Measurements from ENCODE around the gene STON2.

The STON2 gene

DNA sequence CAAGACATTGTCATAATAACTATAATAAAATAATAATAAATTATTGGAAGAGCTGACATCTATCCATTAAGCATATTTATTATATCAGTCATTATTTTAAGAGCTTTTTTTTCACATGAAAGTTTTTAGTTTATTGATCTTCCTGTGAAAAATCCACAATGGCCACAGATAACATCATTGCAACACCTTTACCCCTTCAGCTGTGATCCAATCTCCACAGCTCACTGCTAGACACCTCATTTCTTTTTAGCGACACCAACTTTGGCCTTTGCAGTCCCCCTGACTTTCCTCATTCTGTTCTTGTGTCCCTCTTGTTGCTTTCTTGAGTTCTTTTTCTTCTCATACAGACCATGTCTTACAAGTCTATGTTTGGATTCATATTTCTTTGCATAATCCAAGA is 67.4 kb downstream of the STON2 start:
- TF ChIP-seq YY1 (IDR thresholded peaks at IDR 0.05; ENCODE audit: insufficient read depth, insufficient read length) (no peak), SUZ12 (IDR thresholded peaks at IDR 0.05; ENCODE audit: extremely low read depth, insufficient read depth, insufficient read length) (no peak), ZNF274 (IDR thresholded peaks at IDR 0.05; ENCODE audit: low read depth, low read length) (no peak)
- Histone ChIP-seq H3K36me3 (ENCODE audit: insufficient read depth, insufficient read length, low read length) (no peaks in the 10 kb centered on the region), H3K27me3 (ENCODE audit: insufficient read depth, insufficient read length) (no peaks in the 10 kb centered on the region), H3K4me1 (ENCODE audit: insufficient read depth, insufficient read length) (no peaks in the 10 kb centered on the region), H3K9ac (ENCODE audit: insufficient read length, low read depth) (no peak overlapping the region), H3K9me3 (ENCODE audit: insufficient read depth, low read length) (no peaks in the 10 kb centered on the region), H3K4me3 (ENCODE audit: insufficient read length, low read depth) (no peak overlapping the region)
- no peak for DNase-seq (ENCODE audit: low read depth, low spot score)

DNA sequence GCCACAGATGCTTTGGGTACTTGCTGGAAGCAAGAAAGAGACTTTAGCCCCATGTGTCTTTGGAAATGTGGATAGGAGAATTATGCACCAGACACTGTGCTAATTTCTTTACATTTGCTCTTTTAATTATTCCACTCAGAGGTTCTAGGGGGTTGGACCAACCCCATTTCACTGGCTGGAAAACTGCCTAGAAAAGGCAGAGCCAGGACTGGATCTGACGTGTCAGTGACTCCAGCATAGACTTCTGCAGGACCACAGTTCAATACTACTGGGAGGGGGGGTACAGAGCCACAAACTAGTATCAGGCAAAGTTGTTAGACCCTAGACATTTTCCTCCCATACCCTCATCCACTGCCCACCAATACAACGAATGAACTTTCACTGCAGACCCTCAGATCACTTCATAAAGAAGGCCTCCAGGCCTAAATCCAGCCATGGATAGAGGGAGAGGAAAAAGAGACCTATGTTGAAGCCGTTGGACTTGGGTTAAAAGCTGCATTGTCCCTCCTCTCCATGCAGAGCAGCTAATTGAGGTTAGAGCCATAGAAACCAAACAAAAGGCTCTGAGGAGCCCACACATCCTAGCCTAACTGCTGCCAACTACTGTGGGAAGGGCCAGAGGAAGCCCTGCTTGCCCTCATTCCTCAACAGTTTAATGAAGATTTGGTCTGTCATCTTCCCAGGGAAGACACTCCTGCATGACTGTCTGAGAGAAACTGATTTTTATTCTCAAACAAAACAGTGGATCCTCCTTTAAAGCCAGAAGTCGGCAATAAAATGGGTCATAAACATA is 68.7 kb downstream of the STON2 start:
- Histone ChIP-seq H3K27me3 (ENCODE audit: insufficient read depth, insufficient read length) (no peaks in the 10 kb centered on the region), H3K4me1 (ENCODE audit: insufficient read depth, insufficient read length) (no peaks in the 10 kb centered on the region), H3K36me3 (ENCODE audit: insufficient read depth, insufficient read length, low read length) (no peaks in the 10 kb centered on the region), H3K9ac (ENCODE audit: insufficient read length, low read depth) (no peak overlapping the region), H3K9me3 (ENCODE audit: insufficient read depth, low read length) (no peaks in the 10 kb centered on the region), H3K4me3 (ENCODE audit: insufficient read length, low read depth) (no peak overlapping the region)
- no peak for DNase-seq (ENCODE audit: low read depth, low spot score)
- TF ChIP-seq YY1 (IDR thresholded peaks at IDR 0.05; ENCODE audit: insufficient read depth, insufficient read length) (no peak), ZNF274 (IDR thresholded peaks at IDR 0.05; ENCODE audit: low read depth, low read length) (no peak), SUZ12 (IDR thresholded peaks at IDR 0.05; ENCODE audit: extremely low read depth, insufficient read depth, insufficient read length) (no peak)

DNA sequence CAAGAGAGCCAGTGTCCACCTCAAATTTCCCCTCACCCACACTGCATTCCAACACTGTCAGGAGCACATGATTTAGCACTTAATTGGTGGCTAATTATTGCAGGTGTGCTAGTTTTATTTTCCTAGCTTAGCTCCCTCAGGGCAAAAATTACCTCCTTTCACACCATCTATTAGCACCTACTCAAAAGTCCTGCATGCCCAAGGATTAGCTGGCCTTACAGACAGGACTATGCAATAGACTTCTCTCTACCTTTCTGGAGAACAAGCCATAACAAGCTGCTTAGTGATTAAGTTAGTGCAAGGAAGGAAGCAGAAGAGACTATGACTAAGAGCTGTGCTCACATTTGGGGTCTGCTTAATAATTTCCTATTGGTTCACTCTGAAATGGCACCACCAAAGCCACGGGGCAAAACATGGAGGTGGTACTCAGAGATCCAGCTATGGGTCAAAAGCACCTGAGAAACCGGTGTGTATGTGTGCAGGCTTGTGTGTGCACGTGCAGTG is 69.5 kb downstream of the STON2 start:
- H3K9ac ChIP-seq (ENCODE audit: insufficient read length, low read depth): no peak overlapping the region
- no peaks in the 10 kb centered on the region for H3K9me3 ChIP-seq (ENCODE audit: insufficient read depth, low read length)
- H3K4me3 ChIP-seq (ENCODE audit: insufficient read length, low read depth): no peak overlapping the region
- H3K36me3 ChIP-seq (ENCODE audit: insufficient read depth, insufficient read length, low read length): no peaks in the 10 kb centered on the region
- no peaks in the 10 kb centered on the region for H3K4me1 ChIP-seq (ENCODE audit: insufficient read depth, insufficient read length)
- TF ChIP-seq SUZ12 (IDR thresholded peaks at IDR 0.05; ENCODE audit: extremely low read depth, insufficient read depth, insufficient read length) (no peak), YY1 (IDR thresholded peaks at IDR 0.05; ENCODE audit: insufficient read depth, insufficient read length) (no peak), ZNF274 (IDR thresholded peaks at IDR 0.05; ENCODE audit: low read depth, low read length) (no peak)
- no peaks in the 10 kb centered on the region for H3K27me3 ChIP-seq (ENCODE audit: insufficient read depth, insufficient read length)
- DNase-seq (ENCODE audit: low read depth, low spot score): no peak

DNA sequence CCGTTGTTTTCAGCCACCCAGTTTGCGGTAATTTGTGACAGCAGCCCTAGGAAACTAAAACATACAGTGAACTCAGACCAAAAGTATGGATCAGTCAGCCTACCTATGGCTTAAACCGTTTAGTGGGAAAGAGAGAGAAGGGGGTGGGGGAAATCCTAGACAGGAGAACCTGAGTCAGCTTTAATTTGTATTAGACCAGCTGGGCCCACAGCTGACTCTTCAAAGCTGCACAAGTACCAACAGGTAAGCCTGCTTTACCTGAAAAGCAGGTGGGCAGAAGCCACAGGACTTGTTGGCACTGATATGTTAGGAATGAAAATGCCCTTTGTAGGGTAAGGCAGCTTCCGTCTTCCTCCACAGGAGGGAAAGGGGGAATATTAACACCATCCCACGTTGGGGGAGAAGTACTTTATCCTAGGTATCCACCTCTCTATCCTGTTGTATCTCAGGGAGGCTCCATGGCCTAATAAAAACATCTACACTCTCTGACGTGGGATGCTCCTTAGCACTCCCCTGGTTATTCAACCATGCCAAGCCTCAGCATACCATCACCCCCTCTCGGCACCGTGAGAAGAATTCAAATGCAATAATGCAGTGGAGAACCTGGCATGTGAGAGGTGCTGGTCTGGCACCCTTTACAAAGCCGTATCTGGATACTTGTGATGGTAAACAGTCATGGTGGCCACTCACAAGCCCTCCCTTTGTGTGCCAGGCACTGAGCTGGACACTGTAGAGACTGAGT is 70.3 kb downstream of the STON2 start:
- Histone ChIP-seq H3K27me3 (ENCODE audit: insufficient read depth, insufficient read length) (no peaks in the 10 kb centered on the region), H3K4me1 (ENCODE audit: insufficient read depth, insufficient read length) (no peaks in the 10 kb centered on the region), H3K36me3 (ENCODE audit: insufficient read depth, insufficient read length, low read length) (no peaks in the 10 kb centered on the region), H3K9ac (ENCODE audit: insufficient read length, low read depth) (no peak overlapping the region), H3K9me3 (ENCODE audit: insufficient read depth, low read length) (no peaks in the 10 kb centered on the region), H3K4me3 (ENCODE audit: insufficient read length, low read depth) (no peak overlapping the region)
- TF ChIP-seq SUZ12 (IDR thresholded peaks at IDR 0.05; ENCODE audit: extremely low read depth, insufficient read depth, insufficient read length): no peak
- TF ChIP-seq YY1 (IDR thresholded peaks at IDR 0.05; ENCODE audit: insufficient read depth, insufficient read length): no peak
- TF ChIP-seq ZNF274 (IDR thresholded peaks at IDR 0.05; ENCODE audit: low read depth, low read length): no peak
- DNase-seq (ENCODE audit: low read depth, low spot score): no peak

DNA sequence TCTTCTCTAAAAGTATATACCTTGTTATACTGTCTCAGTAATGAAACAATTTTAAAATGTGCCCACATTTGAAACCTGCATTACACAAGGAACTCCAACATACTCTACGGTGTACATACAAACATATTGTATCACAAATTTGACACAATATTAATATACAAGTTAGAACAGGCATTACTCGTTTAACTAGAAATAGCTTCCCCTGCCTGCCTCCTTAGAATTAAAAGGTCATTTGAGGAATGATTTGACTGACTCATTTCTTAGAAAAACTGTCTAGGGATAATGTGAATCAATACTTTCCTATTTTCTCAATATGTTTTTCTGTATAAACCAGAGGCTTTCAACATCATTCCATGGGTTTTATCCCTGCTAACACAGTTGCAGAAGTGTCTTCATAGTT is 73.7 kb downstream of the STON2 start:
- no peak for DNase-seq (ENCODE audit: low read depth, low spot score)
- Histone ChIP-seq H3K27me3 (ENCODE audit: insufficient read depth, insufficient read length) (no peaks in the 10 kb centered on the region), H3K36me3 (ENCODE audit: insufficient read depth, insufficient read length, low read length) (peaks cover 3% of the 10 kb centered on the region), H3K9me3 (ENCODE audit: insufficient read depth, low read length) (no peaks in the 10 kb centered on the region), H3K4me3 (ENCODE audit: insufficient read length, low read depth) (no peak overlapping the region), H3K4me1 (ENCODE audit: insufficient read depth, insufficient read length) (no peaks in the 10 kb centered on the region), H3K9ac (ENCODE audit: insufficient read length, low read depth) (no peak overlapping the region)
- TF ChIP-seq ZNF274 (IDR thresholded peaks at IDR 0.05; ENCODE audit: low read depth, low read length) (no peak), YY1 (IDR thresholded peaks at IDR 0.05; ENCODE audit: insufficient read depth, insufficient read length) (no peak), SUZ12 (IDR thresholded peaks at IDR 0.05; ENCODE audit: extremely low read depth, insufficient read depth, insufficient read length) (no peak)

DNA sequence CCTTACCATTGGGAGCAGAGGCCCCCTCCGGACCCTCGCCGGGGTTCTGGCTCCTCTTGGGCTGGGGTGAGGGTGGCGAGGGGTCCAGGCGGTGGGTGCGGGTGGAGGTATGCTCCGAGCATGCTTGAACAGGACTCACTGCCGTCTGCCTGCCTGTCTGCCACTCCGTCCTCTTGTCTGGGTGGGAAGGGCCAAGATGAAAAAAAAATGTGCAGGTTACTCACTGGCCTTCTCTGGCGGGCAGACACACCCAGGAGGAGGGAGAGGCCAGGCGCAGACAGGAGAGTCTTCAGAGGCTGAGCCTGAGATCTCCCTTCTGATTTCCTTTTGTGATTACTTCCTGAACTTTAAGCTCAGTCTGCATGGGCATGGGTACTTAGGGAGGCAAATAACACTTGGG is 76.1 kb downstream of the STON2 start:
- Histone ChIP-seq H3K4me3 (ENCODE audit: insufficient read length, low read depth) (peak overlapping the region; percentile 45), H3K9ac (ENCODE audit: insufficient read length, low read depth) (peak overlapping the region; percentile 68), H3K27me3 (ENCODE audit: insufficient read depth, insufficient read length) (no peaks in the 10 kb centered on the region), H3K4me1 (ENCODE audit: insufficient read depth, insufficient read length) (no peaks in the 10 kb centered on the region), H3K36me3 (ENCODE audit: insufficient read depth, insufficient read length, low read length) (peaks cover 13% of the 10 kb centered on the region), H3K9me3 (ENCODE audit: insufficient read depth, low read length) (peaks cover 12% of the 10 kb centered on the region; the same call in 1 of the 2 replicates)
- TF ChIP-seq ZNF274 (IDR thresholded peaks at IDR 0.05; ENCODE audit: low read depth, low read length) (no peak), SUZ12 (IDR thresholded peaks at IDR 0.05; ENCODE audit: extremely low read depth, insufficient read depth, insufficient read length) (no peak), YY1 (IDR thresholded peaks at IDR 0.05; ENCODE audit: insufficient read depth, insufficient read length) (no peak)
- DNase-seq (ENCODE audit: low read depth, low spot score): peak; percentile 74

DNA sequence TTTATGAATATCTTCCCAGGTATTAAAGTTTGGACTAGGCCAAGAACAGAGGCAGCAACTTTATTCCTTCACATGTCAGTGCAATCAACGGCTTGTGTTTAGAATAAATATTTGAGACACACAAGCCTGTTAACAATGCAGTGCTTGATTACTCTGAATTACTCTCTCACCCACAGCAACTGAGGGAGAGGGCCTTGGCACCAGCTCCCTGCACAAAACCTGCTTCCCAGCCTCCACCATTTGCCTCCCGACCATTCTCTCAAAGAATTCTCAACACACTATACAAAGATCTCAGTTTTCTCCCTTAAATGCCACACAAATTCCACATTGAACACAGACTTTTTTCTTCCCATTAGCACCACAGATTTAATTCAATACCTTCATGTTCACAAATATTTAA is 77.0 kb downstream of the STON2 start:
- H3K4me3 ChIP-seq (ENCODE audit: insufficient read length, low read depth): peak overlapping the region; percentile 45
- no peak for DNase-seq (ENCODE audit: low read depth, low spot score)
- no peak for TF ChIP-seq SUZ12 (IDR thresholded peaks at IDR 0.05; ENCODE audit: extremely low read depth, insufficient read depth, insufficient read length)
- no peak overlapping the region for H3K9ac ChIP-seq (ENCODE audit: insufficient read length, low read depth)
- peaks cover 16% of the 10 kb centered on the region for H3K36me3 ChIP-seq (ENCODE audit: insufficient read depth, insufficient read length, low read length)
- no peaks in the 10 kb centered on the region for H3K4me1 ChIP-seq (ENCODE audit: insufficient read depth, insufficient read length)
- H3K27me3 ChIP-seq (ENCODE audit: insufficient read depth, insufficient read length): no peaks in the 10 kb centered on the region
- H3K9me3 ChIP-seq (ENCODE audit: insufficient read depth, low read length): peaks cover 12% of the 10 kb centered on the region; the same call in 1 of the 2 replicates

Data from NT2/D1 (cell line).